SIG-M5 treated with dmso at 0.1 percent for 504 hours (cell line): ENCODE data around the gene SPATA16.
"Not testable (repeated sequence)": the region's sequence is repeated elsewhere in the genome, so short reads cannot be mapped to it uniquely, and the experiment has no call there.

Experiments used
- DNase-seq: peaks from one replicate; lab custom pipeline; 2025; ENCODE audit not compliant: unreplicated experiment; lab: John Stamatoyannopoulos, UW

The SPATA16 gene, protein sequence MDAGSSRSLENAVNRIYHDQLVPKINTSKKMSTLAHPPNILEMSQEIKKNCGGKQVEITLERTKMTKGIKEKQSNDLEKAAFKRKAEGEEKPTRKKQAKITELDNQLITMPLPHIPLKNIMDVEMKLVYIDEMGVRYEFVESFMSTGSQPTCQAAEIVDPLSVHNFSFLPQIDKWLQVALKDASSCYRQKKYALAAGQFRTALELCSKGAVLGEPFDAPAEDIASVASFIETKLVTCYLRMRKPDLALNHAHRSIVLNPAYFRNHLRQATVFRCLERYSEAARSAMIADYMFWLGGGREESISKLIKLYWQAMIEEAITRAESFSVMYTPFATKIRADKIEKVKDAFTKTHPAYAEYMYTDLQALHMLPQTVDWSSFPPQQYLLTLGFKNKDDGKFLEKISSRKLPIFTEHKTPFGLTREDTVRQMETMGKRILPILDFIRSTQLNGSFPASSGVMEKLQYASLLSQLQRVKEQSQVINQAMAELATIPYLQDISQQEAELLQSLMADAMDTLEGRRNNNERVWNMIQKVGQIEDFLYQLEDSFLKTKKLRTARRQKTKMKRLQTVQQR

GRCh38 chr3:173140986-173141385 is at the start of gene SPATA16:
Gene SPATA16 (minus strand): TSS chr3:173141235. CDS start chr3:173117731, 23,504 bp downstream.
- no peak for DNase-seq

GRCh38 chr3:173183022-173183421 is 42.0 kb upstream of the SPATA16 start:
- DNase-seq, result not testable (repeated sequence)

DNA sequence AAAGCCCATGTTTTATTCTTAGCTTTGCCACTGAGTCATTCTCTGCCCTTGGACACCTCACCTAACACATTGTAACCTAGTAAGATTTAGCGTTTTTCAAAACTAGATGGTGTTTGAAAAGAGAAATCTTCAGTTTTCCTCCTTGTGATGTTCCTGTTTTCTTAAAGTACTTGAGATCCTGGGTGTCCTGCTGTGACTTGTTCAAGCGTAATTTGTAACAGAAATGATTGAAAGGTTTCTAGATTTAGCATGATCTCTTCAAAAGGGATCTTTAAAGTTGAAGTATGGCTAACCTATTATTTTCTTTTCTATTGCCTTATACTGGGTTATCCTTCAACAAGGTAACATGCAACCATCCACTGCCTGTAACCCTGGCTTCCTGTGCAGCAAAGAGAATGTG is 32.6 kb upstream of the SPATA16 start:
- no peak for DNase-seq

GRCh38 chr3:173159139-173159538 is 18.1 kb upstream of the SPATA16 start:
- not testable (repeated sequence) for DNase-seq

DNA sequence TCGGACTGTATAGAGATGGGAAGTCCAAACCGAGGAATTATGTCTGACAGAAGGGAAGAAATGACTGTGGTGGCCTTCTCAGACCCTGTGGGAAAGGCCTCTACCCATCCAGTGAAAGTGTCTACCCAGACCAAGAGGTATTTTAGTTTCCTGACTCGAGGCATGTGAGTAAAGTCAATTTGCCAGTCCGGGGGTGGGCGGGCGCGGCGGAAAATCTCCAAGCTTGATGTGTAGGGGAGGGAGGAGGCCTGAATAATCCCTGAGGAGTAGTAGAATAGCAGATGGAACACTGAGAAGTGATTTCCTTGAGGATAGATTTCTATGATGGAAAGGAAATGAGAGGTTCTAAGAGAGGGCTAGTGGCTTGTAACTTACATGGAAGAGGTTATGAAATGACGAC is 15.5 kb upstream of the SPATA16 start:
- not testable (repeated sequence) for DNase-seq

DNA sequence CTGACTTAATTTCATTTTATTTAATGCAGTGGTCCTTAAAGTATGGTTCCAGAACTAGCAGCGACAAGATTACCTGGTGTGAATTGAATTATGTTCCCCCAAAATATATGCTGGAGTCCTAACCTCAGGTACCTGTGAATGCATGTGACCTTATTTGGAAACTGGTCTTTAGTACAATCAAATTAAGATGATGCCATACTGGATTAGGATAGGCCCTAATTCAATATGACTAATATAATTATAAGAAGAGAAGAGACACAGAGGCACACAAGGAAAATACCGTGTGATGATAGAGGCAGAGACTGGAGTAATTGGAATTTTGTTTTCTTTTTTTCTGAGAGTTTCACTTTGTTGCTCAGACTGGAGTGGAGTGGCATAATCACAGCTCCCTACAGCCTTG is 12.6 kb upstream of the SPATA16 start:
- DNase-seq, result no peak

GRCh38 chr3:173139420-173139819 is 1.6 kb downstream of the SPATA16 start:
- no peak for DNase-seq

- no peak for DNase-seq
Measured at GRCh38 chr3:173138026-173138425, 3.0 kb downstream of the SPATA16 start.

GRCh38 chr3:173135059-173135458 is 6.0 kb downstream of the SPATA16 start:
- DNase-seq, result no peak

DNA sequence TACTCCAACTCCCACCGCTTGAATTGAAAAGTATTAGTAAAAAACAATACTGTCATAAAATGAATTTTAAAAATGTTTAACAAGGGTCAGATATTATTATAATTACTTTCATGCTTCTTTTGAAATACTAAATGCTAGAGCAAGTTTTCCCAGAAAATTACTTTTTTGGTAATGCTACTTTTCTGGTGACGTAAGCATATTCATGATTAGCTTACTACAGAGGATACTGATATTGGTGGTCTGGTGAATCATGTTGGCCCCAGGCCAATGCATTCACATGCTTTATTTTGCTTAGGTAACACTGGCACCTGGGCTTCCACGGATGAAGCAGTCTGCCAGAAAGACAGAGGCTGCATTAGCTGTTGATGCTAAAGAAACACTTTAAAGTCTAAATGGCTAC is 12.4 kb downstream of the SPATA16 start:
- no peak for DNase-seq

DNA sequence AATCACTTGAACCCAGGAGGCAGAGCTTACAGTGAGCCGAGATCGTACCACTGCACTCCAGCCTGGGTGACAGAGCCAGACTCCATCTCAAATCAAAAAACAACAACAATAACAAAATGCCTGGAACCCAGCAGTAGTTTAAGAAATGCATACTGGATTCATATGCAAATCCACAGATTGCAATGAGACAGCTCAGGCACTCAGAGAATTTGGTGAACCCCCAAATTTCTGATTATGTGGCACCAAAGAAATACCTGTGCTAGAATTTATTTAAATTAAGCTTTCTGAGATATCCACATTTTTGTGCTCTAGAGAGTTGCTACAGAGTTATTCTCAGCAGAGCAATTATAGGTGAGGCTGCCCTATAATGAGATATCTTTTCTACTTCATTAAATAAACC is 29.7 kb downstream of the SPATA16 start:
- no peak for DNase-seq

DNA sequence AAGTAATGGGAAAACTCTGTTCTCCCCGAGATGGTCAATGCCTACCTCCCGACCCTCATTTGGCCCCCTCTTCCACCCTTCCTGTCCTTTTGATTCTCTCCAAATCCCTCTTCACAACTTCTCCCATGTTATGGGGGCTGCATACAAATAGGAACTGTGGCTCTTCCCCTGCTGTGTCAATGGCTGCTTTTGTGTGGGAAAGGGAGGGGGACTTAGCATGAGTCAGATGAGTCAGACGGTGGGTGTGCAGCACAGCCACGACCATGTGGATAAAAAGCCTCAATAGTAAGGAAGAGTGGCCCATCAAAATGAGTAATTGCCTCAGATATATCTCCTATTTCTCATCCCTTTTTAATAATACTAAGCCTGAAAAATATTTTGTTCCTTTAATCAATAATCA is 31.9 kb downstream of the SPATA16 start:
- no peak for DNase-seq

DNA sequence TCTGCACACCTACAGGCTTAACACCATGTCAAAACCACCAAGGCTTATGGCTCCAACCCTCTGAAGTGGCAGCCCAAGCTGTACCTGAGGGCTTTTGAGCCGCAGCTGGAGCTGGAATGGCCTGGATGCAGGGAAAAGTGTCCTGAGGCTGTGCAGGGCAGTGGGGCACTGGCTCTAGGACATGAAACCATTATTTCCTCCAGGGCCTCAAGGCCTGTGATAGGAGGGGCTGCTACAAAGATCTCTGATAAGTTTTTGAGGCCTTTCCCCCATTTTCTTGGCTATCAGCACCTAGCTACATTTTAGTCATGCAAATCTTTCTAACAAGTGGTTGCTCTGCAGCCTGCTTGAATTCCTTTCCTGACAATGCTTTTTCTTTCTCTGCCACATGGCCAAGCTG is 37.6 kb downstream of the SPATA16 start:
- DNase-seq, result no peak

DNA sequence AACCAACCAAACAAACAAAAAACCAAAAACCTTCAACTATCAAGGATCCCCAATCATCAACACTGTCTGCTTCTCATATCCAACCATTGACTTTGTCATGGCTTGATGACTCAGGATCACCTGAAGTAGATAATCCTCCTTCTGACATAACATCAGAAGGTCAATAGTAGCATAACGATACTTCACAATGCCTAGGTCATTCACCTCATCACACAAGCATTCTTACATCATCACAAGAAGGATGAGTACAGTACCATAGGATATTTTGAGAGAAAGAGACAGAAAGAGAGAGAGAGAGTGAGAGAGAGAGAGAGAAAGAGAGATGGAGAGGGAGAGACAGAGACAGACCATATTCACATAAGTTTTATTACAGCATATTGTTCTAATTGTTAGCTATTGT is 42.1 kb downstream of the SPATA16 start:
- no peak for DNase-seq

GRCh38 chr3:173096994-173097785 is 43.8 kb downstream of the SPATA16 start:
- no peak for DNase-seq

- no peak for DNase-seq
Measured at GRCh38 chr3:173096140-173096539, 44.9 kb downstream of the SPATA16 start.

- no peak for DNase-seq
Measured at GRCh38 chr3:173092038-173092437, 49.0 kb downstream of the SPATA16 start.

- DNase-seq, result no peak
Measured at GRCh38 chr3:173090492-173090891, 50.5 kb downstream of the SPATA16 start.

- no peak for DNase-seq
Measured at GRCh38 chr3:173089283-173089682, 51.8 kb downstream of the SPATA16 start.

DNA sequence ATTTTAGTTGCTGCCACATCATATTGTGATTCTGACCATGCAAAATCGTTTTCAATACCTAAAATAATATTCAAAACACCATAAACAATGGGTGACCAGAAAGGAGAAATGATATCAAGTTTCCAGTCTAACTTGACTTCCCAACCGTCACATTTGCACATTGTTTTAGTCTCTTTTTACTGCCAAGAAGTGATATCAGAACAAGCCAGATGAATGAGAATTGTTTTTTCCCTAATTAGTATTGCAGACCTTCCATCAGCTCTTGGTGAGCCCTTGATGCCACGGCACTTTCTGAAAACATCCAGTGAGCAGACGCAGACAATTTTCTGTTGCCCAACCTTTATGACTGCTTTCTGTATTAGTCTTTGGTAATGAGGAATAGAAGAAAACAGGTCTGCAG is 62.5 kb downstream of the SPATA16 start:
- DNase-seq, result no peak

GRCh38 chr3:173066044-173067004 is 74.7 kb downstream of the SPATA16 start:
- DNase-seq, result no peak
